Mammary epithelial cell (primary cell): Measurements from ENCODE around the gene HMG20A.

Source experiments
- CTCF ChIP-seq, 2 donors: IDR thresholded peaks in 1 of 2; conservative IDR thresholded peaks in 1 of 2; 2 replicates each; pipeline ENCODE4 v1.5.1; 2011 to 2012; ENCODE audit warnings: inconsistent platforms in 2 of 2, low read length in 2 of 2, mild to moderate bottlenecking in 2 of 2, control low read depth in 1 of 2, low read depth in 1 of 2; ENCODE audit not compliant: insufficient read depth in 1 of 2; ENCODE audit errors: extremely low read depth in 1 of 2
- EZH2 ChIP-seq: IDR thresholded peaks from 2 replicates; pipeline ENCODE4 v1.6.1; 2012; ENCODE audit warnings: low read length, inconsistent platforms, borderline replicate concordance

DNA sequence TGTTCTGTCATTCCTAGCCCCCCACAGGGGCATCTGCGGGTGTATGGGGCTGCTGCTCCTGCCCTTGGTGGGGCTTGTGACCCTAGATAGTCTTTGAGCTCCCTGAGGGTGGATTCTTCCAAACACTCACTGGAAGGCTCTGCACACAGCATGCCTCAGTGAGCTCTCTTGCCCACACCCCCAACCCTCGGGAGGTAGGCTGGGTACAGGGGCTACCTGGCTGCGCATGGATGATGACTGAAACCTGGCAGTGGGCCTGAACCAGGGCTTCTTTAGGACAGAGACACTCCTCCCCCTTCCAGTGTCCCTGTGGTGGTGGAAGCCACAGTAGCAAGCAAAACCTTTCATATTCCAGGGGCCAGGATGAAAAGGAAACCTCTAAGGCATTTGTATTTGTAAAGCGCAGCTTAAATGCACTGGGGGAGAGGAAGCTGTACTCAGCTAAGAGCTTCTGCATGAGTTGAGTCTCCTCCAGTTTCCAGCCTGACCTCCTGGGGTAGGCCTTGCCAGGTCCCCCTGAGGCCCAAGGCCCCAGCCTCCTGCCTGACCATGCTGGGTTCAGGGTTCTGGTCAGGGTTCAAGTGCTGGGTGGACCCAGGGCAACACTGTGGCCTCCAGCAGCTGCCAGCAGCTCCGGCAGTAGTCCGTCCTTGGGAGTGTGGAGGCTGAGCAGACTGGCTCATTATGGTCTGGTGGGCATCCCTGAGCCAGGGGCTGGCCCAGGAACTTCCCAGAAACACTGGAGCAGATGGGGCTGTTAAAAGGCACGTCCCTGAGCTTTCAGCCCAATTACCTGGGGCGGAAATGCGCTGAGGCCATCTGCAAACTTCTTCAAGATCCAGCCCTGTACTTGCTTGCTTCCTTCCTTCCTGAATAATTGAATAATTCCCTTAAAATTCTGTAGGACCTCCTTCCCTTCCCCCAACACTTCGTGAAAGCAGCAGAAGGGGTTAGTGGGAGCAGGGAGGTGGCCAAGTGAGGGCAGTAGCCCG is 89.7 kb downstream of the HMG20A start:
- TF ChIP-seq EZH2, result no peak
- no peak for TF ChIP-seq CTCF (conservative IDR thresholded peaks at IDR 0.05 in 1 of 2, IDR thresholded peaks at IDR 0.05 in 1 of 2; ENCODE audit: extremely low read depth in 1 of 2, insufficient read depth in 1 of 2, low read depth in 1 of 2, low read length in 2 of 2)
